DND-41 (cell line): ENCODE data around the gene SLC22A14.

Experiments used
- EZH2 ChIP-seq: IDR thresholded peaks from 3 replicates; pipeline ENCODE4 v1.6.1; 2012; ENCODE audit warnings: borderline replicate concordance, low read depth, mild to moderate bottlenecking, moderate library complexity, low read length, inconsistent platforms; ENCODE audit not compliant: severe bottlenecking
- TF ChIP-seq, protein P1 (sequence below): IDR thresholded peaks from 2 replicates; pipeline ENCODE4 v1.5.1; 2012; ENCODE audit warnings: borderline replicate concordance, low read length, moderate library complexity, mild to moderate bottlenecking; ENCODE audit not compliant: poor library complexity, severe bottlenecking; ENCODE audit errors: extremely low read depth

DNA sequence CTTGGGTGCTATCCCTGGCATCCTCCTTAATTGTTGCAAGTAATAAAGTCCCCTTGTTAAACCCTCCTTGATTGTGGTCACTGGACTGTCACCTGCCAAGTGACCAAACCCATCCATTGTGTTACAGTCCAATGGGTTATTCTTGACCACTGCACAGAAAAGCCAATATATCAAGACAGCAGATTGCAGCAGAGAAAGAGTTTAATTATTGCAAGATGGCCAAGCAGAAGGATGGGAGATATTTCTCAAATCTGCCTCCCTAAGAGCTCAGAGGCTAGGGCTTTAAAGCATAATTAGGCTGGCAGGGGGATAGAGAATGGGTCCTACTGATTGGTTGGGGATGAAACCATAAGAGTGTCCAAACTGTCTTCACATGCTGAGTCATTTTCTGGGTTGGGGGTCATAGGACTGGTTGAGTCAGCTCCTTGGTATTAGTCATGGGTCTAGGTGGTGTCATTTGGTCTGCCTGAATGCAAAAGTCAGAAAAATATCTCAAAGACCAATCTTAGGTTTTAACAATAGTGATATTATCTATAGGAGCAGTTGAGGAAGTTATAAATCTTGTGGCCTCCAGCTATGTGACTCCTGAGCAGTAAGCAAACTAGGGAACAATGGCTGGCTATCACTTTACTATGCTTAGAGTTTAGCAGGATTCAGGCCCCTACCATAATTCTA, 45.4 kb downstream of the SLC22A14 start:
- TF ChIP-seq, protein P1, sequence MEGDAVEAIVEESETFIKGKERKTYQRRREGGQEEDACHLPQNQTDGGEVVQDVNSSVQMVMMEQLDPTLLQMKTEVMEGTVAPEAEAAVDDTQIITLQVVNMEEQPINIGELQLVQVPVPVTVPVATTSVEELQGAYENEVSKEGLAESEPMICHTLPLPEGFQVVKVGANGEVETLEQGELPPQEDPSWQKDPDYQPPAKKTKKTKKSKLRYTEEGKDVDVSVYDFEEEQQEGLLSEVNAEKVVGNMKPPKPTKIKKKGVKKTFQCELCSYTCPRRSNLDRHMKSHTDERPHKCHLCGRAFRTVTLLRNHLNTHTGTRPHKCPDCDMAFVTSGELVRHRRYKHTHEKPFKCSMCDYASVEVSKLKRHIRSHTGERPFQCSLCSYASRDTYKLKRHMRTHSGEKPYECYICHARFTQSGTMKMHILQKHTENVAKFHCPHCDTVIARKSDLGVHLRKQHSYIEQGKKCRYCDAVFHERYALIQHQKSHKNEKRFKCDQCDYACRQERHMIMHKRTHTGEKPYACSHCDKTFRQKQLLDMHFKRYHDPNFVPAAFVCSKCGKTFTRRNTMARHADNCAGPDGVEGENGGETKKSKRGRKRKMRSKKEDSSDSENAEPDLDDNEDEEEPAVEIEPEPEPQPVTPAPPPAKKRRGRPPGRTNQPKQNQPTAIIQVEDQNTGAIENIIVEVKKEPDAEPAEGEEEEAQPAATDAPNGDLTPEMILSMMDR, result no peak
- no peak for TF ChIP-seq EZH2
